Neural progenitor cell (in vitro differentiated cells): ENCODE data around the gene CFAP43. TPM values are rescaled to one million over a fixed set of nuclear protein-coding genes. Genes with fewer than 3 reads are reported as not detected.

ENCODE experiments used
- DNase-seq: peaks from one replicate; pipeline ENCODE4 v3.0.0-alpha.2; 2016; ENCODE audit warnings: low spot score
- H2AFZ ChIP-seq: fragments of 200-600 bp; sonication (generic); replicated peaks from 2 replicates; pipeline ENCODE4 v1.6.1; 2016; ENCODE audit warnings: antibody characterized with exemption
- H3F3A ChIP-seq: fragments of 200-600 bp; sonication (generic); 2 replicates; pipeline ENCODE4 v1.6.1; 2016; ENCODE audit warnings: antibody characterized with exemption, low read depth
- H3K27ac ChIP-seq: fragments of 200-600 bp; sonication (generic); 2 replicates; pipeline ENCODE4 v1.5.1; 2016; ENCODE audit warnings: mild to moderate bottlenecking
- H3K27me3 ChIP-seq: fragments of 200-600 bp; sonication (generic); 2 replicates; pipeline ENCODE4 v1.6.1; 2016; ENCODE audit warnings: mild to moderate bottlenecking, moderate library complexity
- H3K36me3 ChIP-seq: fragments of 200-600 bp; sonication (generic); 2 replicates; pipeline ENCODE4 v1.5.1; 2016
- H3K4me1 ChIP-seq: fragments of 200-600 bp; sonication (generic); 2 replicates; pipeline ENCODE4 v1.6.1; 2016; ENCODE audit warnings: mixed run types
- H3K4me2 ChIP-seq: fragments of 200-600 bp; sonication (generic); 2 replicates; pipeline ENCODE4 v1.6.1; 2016
- H3K4me3 ChIP-seq: fragments of 200-600 bp; sonication (generic); 2 replicates; pipeline ENCODE4 v1.5.1; 2016
- H3K79me2 ChIP-seq: fragments of 200-600 bp; sonication (generic); 2 replicates; pipeline ENCODE4 v1.6.1; 2016; ENCODE audit warnings: low read depth
- H3K9ac ChIP-seq: fragments of 200-600 bp; sonication (generic); 2 replicates; pipeline ENCODE4 v1.6.1; 2016
- H3K9me3 ChIP-seq: fragments of 200-600 bp; sonication (generic); 2 replicates; pipeline ENCODE4 v1.5.1; 2016; ENCODE audit warnings: low read depth
- H4K20me1 ChIP-seq: fragments of 200-600 bp; sonication (generic); 2 replicates; pipeline ENCODE4 v1.6.1; 2016; ENCODE audit warnings: low read depth
- H3K27ac Mint-ChIP-seq: 3 replicates; pipeline ENCODE4 v1.8.0; 2021; ENCODE audit warnings: mixed read lengths
- H3K27me3 Mint-ChIP-seq: 2 replicates; pipeline ENCODE4 v1.8.0; 2022; ENCODE audit warnings: low read depth, mild to moderate bottlenecking, inconsistent platforms, moderate library complexity, mixed read lengths; ENCODE audit not compliant: insufficient read depth
- H3K36me3 Mint-ChIP-seq: 3 replicates; pipeline ENCODE4 v1.8.0; 2021; ENCODE audit warnings: mixed read lengths
- H3K4me1 Mint-ChIP-seq: 3 replicates; pipeline ENCODE4 v1.8.0; 2021; ENCODE audit warnings: mixed read lengths
- H3K4me3 Mint-ChIP-seq: 3 replicates; pipeline ENCODE4 v1.8.0; 2021; ENCODE audit warnings: mild to moderate bottlenecking, moderate library complexity, mixed read lengths
- H3K9me3 Mint-ChIP-seq: 3 replicates; pipeline ENCODE4 v1.8.0; 2020; ENCODE audit warnings: mixed read lengths
- EZH2 ChIP-seq: fragments of 200-600 bp; sonication (generic); IDR thresholded peaks from 2 replicates; pipeline ENCODE4 v1.6.1; 2017; ENCODE audit warnings: antibody characterized with exemption, mild to moderate bottlenecking, moderate library complexity
- EZH2phosphoT487 ChIP-seq: fragments of 200-600 bp; sonication (generic); IDR thresholded peaks from 2 replicates; pipeline ENCODE4 v1.6.1; 2017; ENCODE audit warnings: antibody characterized with exemption
- total RNA-seq: library from RNA; depleted of rRNA; stranded (reverse); fragments of >200 nt; gene quantifications from 2 replicates; pipeline ENCODE4 v1.2.3, GENCODE V29; 2015; ENCODE audit warnings: low replicate concordance
- TF ChIP-seq, protein P1 (sequence below): fragments of 200-600 bp; sonication (generic); IDR thresholded peaks from 2 replicates; pipeline ENCODE4 v1.5.1; 2017; ENCODE audit warnings: antibody characterized with exemption, mild to moderate bottlenecking

The CFAP43 gene
- total RNA-seq, 1 donor from 2014 or later, result 2.7 TPM

DNA sequence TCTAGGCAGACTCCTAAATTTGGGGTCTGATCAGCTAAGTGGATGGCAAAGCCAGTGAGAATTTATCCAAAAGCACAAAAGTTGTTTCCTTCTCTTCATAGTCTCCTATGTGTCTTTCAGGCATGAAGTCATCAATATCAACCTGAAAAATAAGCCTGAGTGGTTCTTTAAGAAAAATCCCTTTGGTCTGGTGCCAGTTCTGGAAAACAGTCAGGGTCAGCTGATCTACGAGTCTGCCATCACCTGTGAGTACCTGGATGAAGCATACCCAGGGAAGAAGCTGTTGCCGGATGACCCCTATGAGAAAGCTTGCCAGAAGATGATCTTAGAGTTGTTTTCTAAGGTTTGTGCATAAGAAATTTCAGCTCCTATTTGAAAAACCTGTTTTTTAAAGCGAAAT, 27.3 kb upstream of the CFAP43 start:
- no peak overlapping the region for H3K4me2 ChIP-seq
- H3K79me2 ChIP-seq, result peaks cover 20% of the 10 kb centered on the region
- peaks cover 8% of the 10 kb centered on the region for H3K36me3 Mint-ChIP-seq
- H3K27ac ChIP-seq, result no peak overlapping the region
- H3K36me3 ChIP-seq, result no peaks in the 10 kb centered on the region
- peaks cover 11% of the 10 kb centered on the region for H4K20me1 ChIP-seq
- no peak for DNase-seq
- H3K4me1 Mint-ChIP-seq, result peaks cover 12% of the 10 kb centered on the region
- H3K4me3 Mint-ChIP-seq, result no peak overlapping the region
- H3K9me3 ChIP-seq, result no peaks in the 10 kb centered on the region
- no peaks in the 10 kb centered on the region for H3K27me3 Mint-ChIP-seq
- H3K4me1 ChIP-seq, result peaks cover 6% of the 10 kb centered on the region
- H3K27ac Mint-ChIP-seq, result no peak overlapping the region
- no peak overlapping the region for H3K9ac ChIP-seq
- H3K9me3 Mint-ChIP-seq, result no peaks in the 10 kb centered on the region
- peaks cover 16% of the 10 kb centered on the region for H3K27me3 ChIP-seq
- peaks cover 5% of the 10 kb centered on the region for H3F3A ChIP-seq
- no peak overlapping the region for H2AFZ ChIP-seq
- no peak for TF ChIP-seq EZH2
- TF ChIP-seq EZH2phosphoT487, result no peak
- TF ChIP-seq, protein P1, sequence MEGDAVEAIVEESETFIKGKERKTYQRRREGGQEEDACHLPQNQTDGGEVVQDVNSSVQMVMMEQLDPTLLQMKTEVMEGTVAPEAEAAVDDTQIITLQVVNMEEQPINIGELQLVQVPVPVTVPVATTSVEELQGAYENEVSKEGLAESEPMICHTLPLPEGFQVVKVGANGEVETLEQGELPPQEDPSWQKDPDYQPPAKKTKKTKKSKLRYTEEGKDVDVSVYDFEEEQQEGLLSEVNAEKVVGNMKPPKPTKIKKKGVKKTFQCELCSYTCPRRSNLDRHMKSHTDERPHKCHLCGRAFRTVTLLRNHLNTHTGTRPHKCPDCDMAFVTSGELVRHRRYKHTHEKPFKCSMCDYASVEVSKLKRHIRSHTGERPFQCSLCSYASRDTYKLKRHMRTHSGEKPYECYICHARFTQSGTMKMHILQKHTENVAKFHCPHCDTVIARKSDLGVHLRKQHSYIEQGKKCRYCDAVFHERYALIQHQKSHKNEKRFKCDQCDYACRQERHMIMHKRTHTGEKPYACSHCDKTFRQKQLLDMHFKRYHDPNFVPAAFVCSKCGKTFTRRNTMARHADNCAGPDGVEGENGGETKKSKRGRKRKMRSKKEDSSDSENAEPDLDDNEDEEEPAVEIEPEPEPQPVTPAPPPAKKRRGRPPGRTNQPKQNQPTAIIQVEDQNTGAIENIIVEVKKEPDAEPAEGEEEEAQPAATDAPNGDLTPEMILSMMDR, result no peak
- H3K4me3 ChIP-seq, result no peak overlapping the region

DNA sequence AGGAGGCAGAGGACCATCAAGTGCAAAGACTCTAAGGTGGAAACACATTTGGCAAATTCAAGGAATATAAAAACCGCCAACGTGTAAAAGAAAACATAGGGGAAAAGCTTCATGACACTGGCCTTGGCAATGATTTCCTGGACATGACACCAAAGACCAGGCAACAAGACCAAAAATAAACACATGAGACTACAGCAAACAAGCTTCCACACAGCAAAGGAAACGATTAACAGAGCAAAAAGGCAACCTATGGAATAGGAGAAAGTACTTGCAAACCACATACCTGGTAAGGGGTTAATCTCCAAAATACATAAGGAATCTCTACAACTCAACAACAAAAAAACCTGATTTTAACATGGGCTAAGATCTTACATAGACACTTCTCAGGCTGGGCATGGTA, 26.0 kb upstream of the CFAP43 start:
- Mint-ChIP-seq H3K27me3 (no peaks in the 10 kb centered on the region), H3K36me3 (peaks cover 8% of the 10 kb centered on the region), H3K27ac (no peak overlapping the region), H3K4me3 (no peak overlapping the region), H3K9me3 (no peaks in the 10 kb centered on the region), H3K4me1 (peaks cover 21% of the 10 kb centered on the region)
- DNase-seq, result no peak
- peaks cover 11% of the 10 kb centered on the region for H4K20me1 ChIP-seq
- H2AFZ ChIP-seq, result no peak overlapping the region
- H3K27me3 ChIP-seq, result peaks cover 29% of the 10 kb centered on the region
- H3K36me3 ChIP-seq, result no peaks in the 10 kb centered on the region
- peaks cover 14% of the 10 kb centered on the region for H3K79me2 ChIP-seq
- no peaks in the 10 kb centered on the region for H3K9me3 ChIP-seq
- TF ChIP-seq, protein P1, result no peak
- TF ChIP-seq EZH2phosphoT487, result no peak
- peaks cover 15% of the 10 kb centered on the region for H3F3A ChIP-seq
- H3K27ac ChIP-seq, result no peak overlapping the region
- peaks cover 15% of the 10 kb centered on the region for H3K4me1 ChIP-seq
- no peak overlapping the region for H3K9ac ChIP-seq
- H3K4me2 ChIP-seq, result no peak overlapping the region
- no peak overlapping the region for H3K4me3 ChIP-seq

DNA sequence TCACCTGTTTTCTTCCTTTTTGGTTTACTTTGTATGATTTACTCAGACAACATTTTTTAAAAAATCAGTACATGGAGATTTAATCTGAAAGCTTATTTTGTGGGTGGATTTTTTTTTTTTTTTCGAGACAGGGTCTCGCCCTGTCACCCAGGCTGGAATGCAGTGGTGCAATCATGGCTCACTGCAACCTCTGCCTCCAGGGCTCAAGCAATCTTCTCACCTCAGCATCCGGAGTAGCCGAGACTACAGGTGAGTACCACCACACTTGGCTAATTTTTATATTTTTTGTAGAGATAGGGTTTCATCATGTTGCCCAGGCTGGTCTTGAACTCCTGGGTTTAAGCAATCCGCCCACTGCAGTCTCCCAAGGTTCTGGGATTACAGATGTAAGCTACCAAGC, 25.1 kb upstream of the CFAP43 start:
- peaks cover 22% of the 10 kb centered on the region for H3K4me1 Mint-ChIP-seq
- H4K20me1 ChIP-seq, result peaks cover 7% of the 10 kb centered on the region
- DNase-seq, result no peak

More for the DNA sequence above, 25.1 kb upstream of the CFAP43 start:
- Histone ChIP-seq H3K4me2 (no peak overlapping the region), H3K27me3 (peaks cover 39% of the 10 kb centered on the region), H3K27ac (no peak overlapping the region), H3K79me2 (peaks cover 14% of the 10 kb centered on the region), H3K36me3 (no peaks in the 10 kb centered on the region), H3K9me3 (no peaks in the 10 kb centered on the region), H3F3A (peaks cover 15% of the 10 kb centered on the region), H3K9ac (no peak overlapping the region), H3K4me1 (peaks cover 15% of the 10 kb centered on the region), H3K4me3 (no peak overlapping the region), H2AFZ (no peak overlapping the region)
- H3K36me3 Mint-ChIP-seq, result peaks cover 8% of the 10 kb centered on the region
- no peaks in the 10 kb centered on the region for H3K27me3 Mint-ChIP-seq
- no peaks in the 10 kb centered on the region for H3K9me3 Mint-ChIP-seq
- H3K4me3 Mint-ChIP-seq, result no peak overlapping the region
- TF ChIP-seq, protein P1, result no peak
- TF ChIP-seq EZH2phosphoT487 (no peak), EZH2 (no peak)
- no peak overlapping the region for H3K27ac Mint-ChIP-seq
